SK-N-MC (cell line): ENCODE measurements around the gene DNAAF5.

Source experiments
- EZH2 ChIP-seq: fragments of 200-600 bp; sonication (generic); IDR thresholded peaks from one replicate; pipeline ENCODE4 v1.6.1; 2017; ENCODE audit warnings: antibody characterized with exemption
- FOXP2 ChIP-seq: optimal IDR thresholded peaks from 2 replicates; pipeline ENCODE3; 2011; ENCODE audit warnings: mild to moderate bottlenecking, moderate library complexity; ENCODE audit not compliant: insufficient read depth; ENCODE audit errors: extremely low read length, control extremely low read depth
- POLR2AphosphoS5 ChIP-seq: IDR thresholded peaks from 2 replicates; pipeline ENCODE4 v1.6.1; 2012; ENCODE audit warnings: mild to moderate bottlenecking, low read depth, low read length, borderline replicate concordance

GRCh38 chr7:728602-729001, 2.1 kb downstream of the DNAAF5 start:
- TF ChIP-seq POLR2AphosphoS5 (no peak), EZH2 (no peak), FOXP2 (no peak)
